Activated T-helper 1 cell treated with Interleukin-2 at 50 U/mL for 16 hours (primary cell): ENCODE data around the gene SPARCL1.

ENCODE experiments used
- DNase-seq: peaks from one replicate; pipeline ENCODE4 v3.0.0-alpha.2; 2020; ENCODE audit warnings: low read depth

SPARCL1 gene

GRCh38 chr4:87541521-87541920, 12.3 kb upstream of the SPARCL1 start:
- no peak for DNase-seq

- no peak for DNase-seq
Measured at GRCh38 chr4:87540146-87541058, 11.2 kb upstream of the SPARCL1 start.

GRCh38 chr4:87532907-87533306, 3.7 kb upstream of the SPARCL1 start:
- no peak for DNase-seq

- DNase-seq: no peak
Measured at GRCh38 chr4:87532109-87532508, 2.9 kb upstream of the SPARCL1 start.

GRCh38 chr4:87531621-87532020, 2.4 kb upstream of the SPARCL1 start:
- no peak for DNase-seq

GRCh38 chr4:87530868-87531267, 1.7 kb upstream of the SPARCL1 start:
- no peak for DNase-seq

- no peak for DNase-seq
Measured at GRCh38 chr4:87530229-87530628, 1.1 kb upstream of the SPARCL1 start.

- no peak for DNase-seq
Measured at GRCh38 chr4:87527431-87528220, 1.6 kb downstream of the SPARCL1 start.

- DNase-seq: no peak
Measured at GRCh38 chr4:87525636-87526295, 3.4 kb downstream of the SPARCL1 start.

- DNase-seq: no peak
Measured at GRCh38 chr4:87524456-87524855, 4.7 kb downstream of the SPARCL1 start.

GRCh38 chr4:87523307-87523706, 5.9 kb downstream of the SPARCL1 start:
- no peak for DNase-seq

GRCh38 chr4:87521757-87522374, 7.3 kb downstream of the SPARCL1 start:
- DNase-seq: no peak

- DNase-seq: no peak
Measured at GRCh38 chr4:87521319-87521718, 7.9 kb downstream of the SPARCL1 start.

GRCh38 chr4:87517621-87518020, 11.6 kb downstream of the SPARCL1 start:
- DNase-seq: no peak

- DNase-seq: no peak
Measured at GRCh38 chr4:87516683-87517082, 12.5 kb downstream of the SPARCL1 start.

GRCh38 chr4:87512400-87512799, 16.8 kb downstream of the SPARCL1 start:
- DNase-seq: no peak

- DNase-seq: no peak
Measured at GRCh38 chr4:87511500-87511899, 17.7 kb downstream of the SPARCL1 start.

GRCh38 chr4:87510747-87511146, 18.4 kb downstream of the SPARCL1 start:
- DNase-seq: no peak

GRCh38 chr4:87506974-87507701, 22.0 kb downstream of the SPARCL1 start:
- no peak for DNase-seq

GRCh38 chr4:87505862-87506261, 23.3 kb downstream of the SPARCL1 start:
- DNase-seq: no peak

GRCh38 chr4:87502580-87503238, 26.5 kb downstream of the SPARCL1 start:
- DNase-seq: no peak
